ENCODE results near the gene ACSL6. TPM values are rescaled to one million over a fixed set of nuclear protein-coding genes. Genes with fewer than 3 reads are reported as not detected.
"Not testable (repeated sequence)": the region's sequence is repeated elsewhere in the genome, so short reads cannot be mapped to it uniquely, and the experiment has no call there.

The ACSL6 gene
- total RNA-seq, 1 donor from 2014 or later = not detected

- peaks cover 58% of the 10 kb centered on the region for H3K27me3 Mint-ChIP-seq (ENCODE audit: unreplicated experiment)
- H3K4me1 Mint-ChIP-seq (ENCODE audit: unreplicated experiment) = no peaks in the 10 kb centered on the region
- H3K4me3 Mint-ChIP-seq (ENCODE audit: unreplicated experiment) = no peak overlapping the region
- no peak for DNase-seq (ENCODE audit: extremely low spot score, unreplicated experiment)
- no peaks in the 10 kb centered on the region for H3K36me3 Mint-ChIP-seq (ENCODE audit: unreplicated experiment)
- no peak overlapping the region for H3K27ac Mint-ChIP-seq (ENCODE audit: unreplicated experiment)
- no peak for TF ChIP-seq CTCF (IDR thresholded peaks at IDR 0.05)
- H3K9me3 Mint-ChIP-seq (ENCODE audit: unreplicated experiment) = no peaks in the 10 kb centered on the region
Measured at GRCh38 chr5:131913603-131914002, 97.9 kb downstream of the ACSL6 start.

GRCh38 chr5:131906668-131907067 is 104.8 kb downstream of the ACSL6 start:
- peaks cover 31% of the 10 kb centered on the region for H3K9me3 Mint-ChIP-seq (ENCODE audit: unreplicated experiment)
- DNase-seq (ENCODE audit: extremely low spot score, unreplicated experiment) = no peak
- TF ChIP-seq CTCF (IDR thresholded peaks at IDR 0.05) = no peak
- H3K27me3 Mint-ChIP-seq (ENCODE audit: unreplicated experiment) = peaks cover 47% of the 10 kb centered on the region
- H3K4me3 Mint-ChIP-seq (ENCODE audit: unreplicated experiment) = no peak overlapping the region
- H3K27ac Mint-ChIP-seq (ENCODE audit: unreplicated experiment) = no peak overlapping the region
- H3K36me3 Mint-ChIP-seq (ENCODE audit: unreplicated experiment) = no peaks in the 10 kb centered on the region
- H3K4me1 Mint-ChIP-seq (ENCODE audit: unreplicated experiment) = no peaks in the 10 kb centered on the region

GRCh38 chr5:131902266-131902665 is 109.2 kb downstream of the ACSL6 start:
- H3K36me3 Mint-ChIP-seq (ENCODE audit: unreplicated experiment); H3K27ac Mint-ChIP-seq (ENCODE audit: unreplicated experiment); H3K4me3 Mint-ChIP-seq (ENCODE audit: unreplicated experiment); DNase-seq (ENCODE audit: extremely low spot score, unreplicated experiment); H3K4me1 Mint-ChIP-seq (ENCODE audit: unreplicated experiment): not testable (repeated sequence)
- peaks cover 18% of the 10 kb centered on the region for H3K27me3 Mint-ChIP-seq (ENCODE audit: unreplicated experiment)
- H3K9me3 Mint-ChIP-seq (ENCODE audit: unreplicated experiment) = peaks cover 34% of the 10 kb centered on the region

Other genes starting within 250 kb of the ACSL6 start
- gene FNIP1, start 214.6 kb downstream of the ACSL6 start, total RNA-seq = 43.0 and 45.4 TPM in 2 replicates
- not detected in 2 replicates for gene MEIKIN, start 66.0 kb downstream of the ACSL6 start, total RNA-seq
- not detected in 2 replicates for gene IL3, start 49.0 kb upstream of the ACSL6 start, total RNA-seq
- not detected in 2 replicates for gene CSF2, start 62.1 kb upstream of the ACSL6 start, total RNA-seq
- gene P4HA2, start 216.2 kb upstream of the ACSL6 start, total RNA-seq = 104 and 117 TPM in 2 replicates
- 42.7 and 47.8 TPM in 2 replicates for gene PDLIM4, start 246.0 kb upstream of the ACSL6 start, total RNA-seq

All from osteocyte (in vitro differentiated cells).